HEK293T (cell line): ENCODE measurements around the gene CDH12.

Source experiments
- BHLHE40 ChIP-seq: fragments of 450-650 bp; IDR thresholded peaks from 2 replicates; pipeline ENCODE4 v1.6.1; 2016; ENCODE audit warnings: mild to moderate bottlenecking, moderate library complexity, borderline replicate concordance
- ELF4 ChIP-seq: fragments of 450-650 bp; IDR thresholded peaks from 2 replicates; pipeline ENCODE4 v1.6.1; 2017; ENCODE audit warnings: antibody characterized with exemption
- FOXA1 ChIP-seq: fragments of 450-650 bp; IDR thresholded peaks from 2 replicates; pipeline ENCODE4 v1.6.1; 2016; ENCODE audit warnings: mild to moderate bottlenecking
- SP1 ChIP-seq: fragments of 450-650 bp; IDR thresholded peaks from 2 replicates; pipeline ENCODE4 v1.6.1; 2017
- SUZ12 ChIP-seq: fragments of 450-650 bp; IDR thresholded peaks from 2 replicates; pipeline ENCODE4 v1.6.1; 2016; ENCODE audit warnings: mild to moderate bottlenecking

- TF ChIP-seq FOXA1 (no peak), ELF4 (no peak), SP1 (no peak), BHLHE40 (no peak), SUZ12 (no peak)
Observed at GRCh38 chr5:22023784-22024183, 829.4 kb downstream of the CDH12 start.
